SK-N-MC (cell line): ENCODE measurements around the gene CHEK2.

Experiments used
- EZH2 ChIP-seq: fragments of 200-600 bp; sonication (generic); IDR thresholded peaks from one replicate; pipeline ENCODE4 v1.6.1; 2017; ENCODE audit warnings: antibody characterized with exemption
- FOXP2 ChIP-seq: optimal IDR thresholded peaks from 2 replicates; pipeline ENCODE3; 2011; ENCODE audit warnings: mild to moderate bottlenecking, moderate library complexity; ENCODE audit not compliant: insufficient read depth; ENCODE audit errors: extremely low read length, control extremely low read depth
- POLR2AphosphoS5 ChIP-seq: IDR thresholded peaks from 2 replicates; pipeline ENCODE4 v1.6.1; 2012; ENCODE audit warnings: mild to moderate bottlenecking, low read depth, low read length, borderline replicate concordance

DNA sequence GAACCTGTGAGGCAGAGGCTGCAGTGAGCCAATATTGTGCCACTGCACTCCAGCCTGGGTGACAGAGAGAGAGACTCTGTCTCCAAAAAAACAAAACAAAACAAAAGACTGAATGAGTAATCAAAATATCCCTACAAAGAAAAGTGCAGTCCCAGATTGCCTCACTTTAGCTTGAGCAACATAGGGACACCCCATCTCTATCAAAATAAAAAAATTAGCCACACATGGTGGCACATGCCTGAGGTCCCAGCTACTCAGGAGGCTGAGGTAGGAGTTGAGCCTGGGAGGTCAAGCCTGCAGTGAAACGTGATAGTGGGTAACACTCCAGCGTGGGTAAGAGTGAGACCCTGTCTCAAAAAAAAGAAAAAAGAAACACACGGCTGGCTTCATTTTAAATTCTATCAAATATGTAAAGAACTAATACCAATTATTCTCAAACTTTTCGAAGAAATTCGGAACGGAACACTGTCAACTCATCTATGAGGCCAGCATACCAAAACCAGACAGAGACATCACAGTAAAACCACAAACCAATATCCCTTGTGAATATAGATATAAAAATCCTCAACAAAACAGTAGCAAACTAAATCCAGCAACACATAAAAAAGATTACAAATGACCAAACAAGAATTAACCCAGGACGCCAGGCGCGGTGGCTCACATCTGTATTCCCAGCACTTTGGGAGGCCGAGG lies 12.9 kb downstream of the CHEK2 start:
- TF ChIP-seq EZH2 = no peak
- no peak for TF ChIP-seq POLR2AphosphoS5
- TF ChIP-seq FOXP2 = no peak
